Omental fat pad (tissue), 4 donors: ENCODE measurements around the gene NFE2. TPM values are rescaled to one million over a fixed set of nuclear protein-coding genes. Genes with fewer than 3 reads are reported as not detected.
"Not testable (repeated sequence)": the region's sequence is repeated elsewhere in the genome, so short reads cannot be mapped to it uniquely, and the experiment has no call there.

Experiments used
- ATAC-seq: fragments of 150-250 bp; one replicate; pipeline ENCODE4 v1.9.1; 2016; ENCODE audit warnings: mild to moderate bottlenecking, moderate library complexity; ENCODE audit not compliant: low FRiP score
- DNase-seq: peaks from one replicate; pipeline ENCODE4 v3.0.0-alpha.2; 2019; ENCODE audit warnings: low spot score
- CTCF ChIP-seq, 3 donors: fragments of 450-650 bp; IDR thresholded peaks; one replicate each; pipeline ENCODE4 v1.5.1; 2016 to 2017; ENCODE audit warnings: antibody characterized with exemption in 3 of 3, mild to moderate bottlenecking in 3 of 3, moderate library complexity in 2 of 3
- total RNA-seq, 4 donors: library from RNA; depleted of rRNA; stranded (reverse); fragments of >200 nt; gene quantifications; one replicate each; pipeline ENCODE4 v1.1.0, GENCODE V29; 2016

The NFE2 gene
- total RNA-seq, 4 donors from 2014 or later, result 0.72 to 16.9 (median 2.1) TPM

- ATAC-seq, result no peak
- no peak for TF ChIP-seq CTCF (IDR thresholded peaks at IDR 0.05)
- no peak for DNase-seq
Measured at GRCh38 chr12:54286042-54287030, 14.5 kb downstream of the NFE2 start.

- DNase-seq (no peak), ATAC-seq (no peak)
- no peak for TF ChIP-seq CTCF (IDR thresholded peaks at IDR 0.05)
Measured at GRCh38 chr12:54285150-54286041, 15.4 kb downstream of the NFE2 start.

- ATAC-seq, DNase-seq: not testable (repeated sequence)
Measured at GRCh38 chr12:54284070-54284780, 16.6 kb downstream of the NFE2 start.

- no peak for TF ChIP-seq CTCF (IDR thresholded peaks at IDR 0.05)
- DNase-seq (no peak), ATAC-seq (no peak)
Measured at GRCh38 chr12:54282949-54283593, 17.7 kb downstream of the NFE2 start.

- not testable (repeated sequence) for ATAC-seq, DNase-seq
Measured at GRCh38 chr12:54281694-54282093, 19.1 kb downstream of the NFE2 start.

GRCh38 chr12:54281261-54281638 is 19.6 kb downstream of the NFE2 start:
- not testable (repeated sequence) for ATAC-seq, DNase-seq

- DNase-seq, result peak; percentile 79
- ATAC-seq, result peak; percentile 94
- TF ChIP-seq CTCF (IDR thresholded peaks at IDR 0.05), result no peak
Measured at GRCh38 chr12:54280468-54281260, 20.2 kb downstream of the NFE2 start, which contains the start of gene HNRNPA1. TSS of gene HNRNPA1 (plus strand) at chr12:54280726. CDS start at chr12:54280808, 82 bp downstream.
